Transverse colon (tissue), 4 donors: ENCODE data around the gene SEMA6C. TPM values are rescaled to one million over a fixed set of nuclear protein-coding genes. Genes with fewer than 3 reads are reported as not detected.
"Not testable (repeated sequence)": the region's sequence is repeated elsewhere in the genome, so short reads cannot be mapped to it uniquely, and the experiment has no call there.

Experiments
- DNase-seq: peaks from one replicate; pipeline ENCODE4 v3.0.0-alpha.2; 2019
- H3K27ac ChIP-seq, 4 donors: fragments of 200-600 bp; sonication (generic); 2 replicates each; pipeline ENCODE4 v1.5.1; 2016 to 2018; ENCODE audit warnings: inconsistent platforms in 4 of 4
- H3K27me3 ChIP-seq: fragments of 200-600 bp; sonication (generic); 2 replicates; pipeline ENCODE4 v1.5.1; 2017; ENCODE audit warnings: inconsistent platforms
- H3K36me3 ChIP-seq, 4 donors: fragments of 200-600 bp; sonication (generic); 2 replicates each; pipeline ENCODE4 v1.5.1; 2017 to 2019; ENCODE audit warnings: inconsistent platforms in 4 of 4
- H3K4me1 ChIP-seq, 4 donors: fragments of 200-600 bp; sonication (generic); 2 replicates each; pipeline ENCODE4 v1.5.1; 2017 to 2020; ENCODE audit warnings: inconsistent platforms in 4 of 4
- H3K4me3 ChIP-seq, 4 donors: fragments of 200-600 bp; sonication (generic); 1 replicate in 1 of 4; 2 replicates in 3 of 4; pipeline versions ENCODE4 v1.5.1 to v1.6.1; 2017 to 2019; ENCODE audit warnings: inconsistent platforms in 4 of 4
- H3K9me3 ChIP-seq, 2 donors: fragments of 200-600 bp; sonication (generic); 2 replicates each; pipeline ENCODE4 v1.5.1; 2017 to 2019; ENCODE audit warnings: inconsistent platforms in 2 of 2
- CTCF ChIP-seq, 5 experiments: fragments of 200-600 bp in 3 of 5; fragments of 450-650 bp in 2 of 5; sonication (generic) in 3 of 5; IDR thresholded peaks; 1 replicate in 2 of 5; 2 replicates in 3 of 5; pipeline ENCODE4 v1.5.1; 2016 to 2017; ENCODE audit warnings: antibody characterized with exemption in 5 of 5, inconsistent platforms in 3 of 5, mild to moderate bottlenecking in 2 of 5, moderate library complexity in 1 of 5
- EP300 ChIP-seq: sonication (generic); formaldehyde crosslinking; IDR thresholded peaks from one replicate; pipeline ENCODE4 v1.6.1; 2017; ENCODE audit warnings: antibody characterized with exemption, low read depth
- POLR2A ChIP-seq: fragments of 450-650 bp; IDR thresholded peaks from one replicate; pipeline ENCODE4 v1.6.1; 2016; ENCODE audit warnings: antibody characterized with exemption, mild to moderate bottlenecking, moderate library complexity
- POLR2AphosphoS5 ChIP-seq, 3 donors: sonication (generic); formaldehyde crosslinking; IDR thresholded peaks; one replicate each; pipeline ENCODE4 v1.6.1; 2016; ENCODE audit warnings: antibody characterized with exemption in 3 of 3
- WGBS, 2 donors: methylation state at CpG; one replicate each; pipeline ENCODE4 v1.1.5; 2018; ENCODE audit warnings: low coverage in 1 of 2; 5-methylcytosine and 5-hydroxymethylcytosine counted together
- in situ Hi-C, 4 donors: fragments of 200-750 bp; cut with MboI; loops; one replicate each; pipeline versions ENCODE4 v1.15.0 to v1.15.1; 2017; ENCODE audit warnings: low sequenced_read_pairs in 3 of 4, low pct_ligation_motif_present in 1 of 4, low pct_unique_long_range_greater_than_20kb in 1 of 4
- intact Hi-C: fragments of 100-400 bp; cut with DNase I; formaldehyde crosslinking; loops from one replicate; pipeline ENCODE4 v1.15.1; 2023; ENCODE audit warnings: low total_unique reads
- total RNA-seq, 4 donors: library from RNA; depleted of rRNA; stranded (reverse); fragments of >200 nt; gene quantifications; one replicate each; pipeline ENCODE4 v1.1.0, GENCODE V29; 2016

Gene SEMA6C
- total RNA-seq, 4 donors from 2014 or later = 1.8 to 16.3 (median 2.9) TPM

GRCh38 chr1:151104630-151105029 is 41.8 kb downstream of the SEMA6C start:
- no peak for DNase-seq
- in situ Hi-C loops = no loop called here
- TF ChIP-seq CTCF (IDR thresholded peaks at IDR 0.05) (no peak), EP300 (no peak), POLR2A (no peak), POLR2AphosphoS5 (IDR thresholded peaks at IDR 0.05) (no peak)

GRCh38 chr1:151098126-151098525 is 48.3 kb downstream of the SEMA6C start:
- no peaks in the 10 kb centered on the region for H3K9me3 ChIP-seq
- in situ Hi-C loops (loop anchor here in 2 of 4 donors (5.0 to 10.0 kb wide), 3 partner anchors 57 to 147 kb away; partner anchors contain the start of gene TNFAIP8L2 (in 2 of the 2)), intact Hi-C loops (no loop called here)
- H3K36me3 ChIP-seq = peaks cover 0 to 11% (median 2%) of the 10 kb centered on the region in 4 donors
- H3K27me3 ChIP-seq = no peaks in the 10 kb centered on the region
- 100% methylated on average over 1 of the region's 1 CpG for WGBS, 2 donors
- H3K27ac ChIP-seq = no peak overlapping the region
- TF ChIP-seq EP300 (no peak), CTCF (IDR thresholded peaks at IDR 0.05) (no peak), POLR2A (no peak), POLR2AphosphoS5 (IDR thresholded peaks at IDR 0.05) (no peak)
- no peak for DNase-seq
- H3K4me3 ChIP-seq = no peak overlapping the region
- H3K4me1 ChIP-seq = no peaks in the 10 kb centered on the region

More at GRCh38 chr1:151104630-151105029, 41.8 kb downstream of the SEMA6C start:
- H3K36me3 ChIP-seq = peaks cover 0 to 17% (median 6%) of the 10 kb centered on the region in 4 donors
- no peaks in the 10 kb centered on the region for H3K27me3 ChIP-seq
- no peaks in the 10 kb centered on the region for H3K4me1 ChIP-seq
- H3K4me3 ChIP-seq = no peak overlapping the region
- H3K27ac ChIP-seq = no peak overlapping the region
- intact Hi-C loops = loop anchor here (10.0 kb wide), 1 partner anchor 50 kb away; the partner anchor contains the start of gene TNFAIP8L2
- no peaks in the 10 kb centered on the region for H3K9me3 ChIP-seq

- H3K4me3 ChIP-seq, intact Hi-C loops, DNase-seq, H3K27me3 ChIP-seq, H3K4me1 ChIP-seq, H3K9me3 ChIP-seq, H3K27ac ChIP-seq: not testable (repeated sequence)
- 40 to 85% methylated on average over 1 to 6 of the region's 6 CpGs for WGBS, 2 donors
- H3K36me3 ChIP-seq = peaks cover 0 to 11% (median 2%) of the 10 kb centered on the region in 4 donors
- in situ Hi-C loops = loop anchor here in 2 of 4 donors (5.0 to 10.0 kb wide), 3 partner anchors 57 to 147 kb away; partner anchors contain the start of gene TNFAIP8L2 (in 2 of the 2)
Measured at GRCh38 chr1:151097426-151097825, 49.0 kb downstream of the SEMA6C start.

- no peaks in the 10 kb centered on the region for H3K9me3 ChIP-seq
- WGBS, 2 donors = 68 to 81% methylated on average over 2 to 4 of the region's 4 CpGs
- no peak overlapping the region for H3K27ac ChIP-seq
- no peak for DNase-seq
- no peak overlapping the region for H3K4me3 ChIP-seq
- H3K36me3 ChIP-seq = peaks cover 0 to 3% (median 0%) of the 10 kb centered on the region in 4 donors
- intact Hi-C loops = loop anchor here (5.0 kb wide), 1 partner anchor 139 kb away; no protein-coding TSS in a partner anchor
- no peaks in the 10 kb centered on the region for H3K27me3 ChIP-seq
- in situ Hi-C loops = no loop called here
- TF ChIP-seq EP300 (no peak), POLR2AphosphoS5 (IDR thresholded peaks at IDR 0.05) (no peak), CTCF (IDR thresholded peaks at IDR 0.05) (no peak), POLR2A (no peak)
- no peaks in the 10 kb centered on the region for H3K4me1 ChIP-seq
Measured at GRCh38 chr1:151085953-151086559, 60.4 kb downstream of the SEMA6C start.

Other genes starting within 250 kb of the SEMA6C start
- 10 to 100 TPM; 19.5 to 59.7 (median 39.2) TPM for gene SETDB1, start 220.3 kb downstream of the SEMA6C start, total RNA-seq
- 100 to 1,000 TPM in 2 of 4 donors, 10 to 100 TPM in 2; 35.2 to 142 (median 101) TPM for gene CERS2, start 171.8 kb downstream of the SEMA6C start, total RNA-seq
- gene ANXA9, start 164.3 kb downstream of the SEMA6C start, total RNA-seq = under 1 TPM in 1 of 4 donors, not detected in 3; 0.32 TPM
- gene MINDY1, start 139.7 kb downstream of the SEMA6C start, total RNA-seq = 10 to 100 TPM; 27.7 to 66.2 (median 54.8) TPM
- gene PRUNE1, start 138.2 kb downstream of the SEMA6C start, total RNA-seq = 10 to 100 TPM in 3 of 4 donors, 1 to 10 TPM in 1; 9.0 to 80.4 (median 26.8) TPM
- gene BNIPL, start 110.0 kb downstream of the SEMA6C start, total RNA-seq = 1 to 10 TPM in 2 of 4 donors, under 1 TPM in 1, not detected in 1; 0.68 to 10.0 (median 2.5) TPM
- gene C1orf56, start 98.9 kb downstream of the SEMA6C start, total RNA-seq = 1 to 10 TPM; 1.5 to 3.7 (median 2.8) TPM
- gene CDC42SE1, start 87.0 kb downstream of the SEMA6C start, total RNA-seq = 10 to 100 TPM; 34.4 to 90.2 (median 57.5) TPM
- 1 to 10 TPM in 3 of 4 donors, not detected in 1; 1.2 to 3.2 (median 1.3) TPM for gene MLLT11, start 86.2 kb downstream of the SEMA6C start, total RNA-seq
- 10 to 100 TPM in 3 of 4 donors, 1 to 10 TPM in 1; 9.6 to 19.8 (median 10.2) TPM for gene GABPB2, start 75.9 kb downstream of the SEMA6C start, total RNA-seq
- 1 to 10 TPM; 2.0 to 5.2 (median 4.2) TPM for gene TNFAIP8L2, start 10.0 kb upstream of the SEMA6C start, total RNA-seq
- gene LYSMD1, start 19.3 kb upstream of the SEMA6C start, total RNA-seq = 10 to 100 TPM in 1 of 4 donors, 1 to 10 TPM in 3; 1.4 to 15.7 (median 7.3) TPM
- gene SCNM1, start 19.5 kb upstream of the SEMA6C start, total RNA-seq = 10 to 100 TPM in 3 of 4 donors, 1 to 10 TPM in 1; 9.0 to 35.4 (median 25.1) TPM
- not detected for gene TMOD4, start 29.4 kb upstream of the SEMA6C start, total RNA-seq
- gene VPS72, start 43.6 kb upstream of the SEMA6C start, total RNA-seq = 10 to 100 TPM in 3 of 4 donors, 1 to 10 TPM in 1; 4.9 to 26.6 (median 20.1) TPM
- 10 to 100 TPM; 46.7 to 78.2 (median 59.4) TPM for gene PIP5K1A, start 51.9 kb upstream of the SEMA6C start, total RNA-seq
- gene PSMD4, start 108.1 kb upstream of the SEMA6C start, total RNA-seq = 100 to 1,000 TPM in 1 of 4 donors, 10 to 100 TPM in 3; 41.9 to 111 (median 79.5) TPM
- gene ZNF687, start 135.7 kb upstream of the SEMA6C start, total RNA-seq = 10 to 100 TPM; 24.5 to 41.9 (median 31.5) TPM
- 10 to 100 TPM; 68.0 to 95.9 (median 79.8) TPM for gene PI4KB, start 180.8 kb upstream of the SEMA6C start, total RNA-seq
- 10 to 100 TPM; 17.7 to 61.0 (median 35.4) TPM for gene RFX5, start 200.6 kb upstream of the SEMA6C start, total RNA-seq
- gene SELENBP1, start 226.1 kb upstream of the SEMA6C start, total RNA-seq = 1,000 to 10,000 TPM; 1,079 to 3,856 (median 3,214) TPM